H1 (cell line): ENCODE results near the gene SMIM5. TPM values are rescaled to one million over a fixed set of nuclear protein-coding genes. Genes with fewer than 3 reads are reported as not detected.

Experiments
- CTCF ChIA-PET: fragments of 300-600 bp; sonication (Branson Sonifier 250); formaldehyde crosslinking; loops from one replicate; lab custom pipeline; 2021; ENCODE audit not compliant: partially characterized antibody; lab: Charles Lee
- POLR2A ChIA-PET: fragments of 300-600 bp; sonication (Branson Sonifier 250); formaldehyde crosslinking; loops from one replicate; lab custom pipeline; 2021; ENCODE audit warnings: inconsistent platforms; ENCODE audit not compliant: partially characterized antibody; lab: Charles Lee
- DNase-seq, 2 experiments: peaks; one replicate each; pipeline versions ENCODE4 v3.0.0 to v3.0.0-alpha.2; 2010 to 2022; ENCODE audit warnings: low spot score in 2 of 2, low read depth in 1 of 2, mixed read lengths in 1 of 2
- FAIRE-seq: peaks from 2 replicates; lab custom pipeline; 2011; peaks lifted over from hg19 to GRCh38; lab: Jason Lieb, UNC
- H2AFZ ChIP-seq: 2 replicates; pipeline ENCODE4 v1.8.1; 2012; ENCODE audit warnings: low read length, inconsistent platforms
- H2AK5ac ChIP-seq: 2 replicates; pipeline ENCODE4 v1.6.1; 2013; ENCODE audit warnings: low read depth, low read length
- H2BK120ac ChIP-seq: replicated peaks from 2 replicates; pipeline ENCODE3; 2013; ENCODE audit warnings: low read depth, low read length, inconsistent platforms
- H2BK12ac ChIP-seq: 2 replicates; pipeline ENCODE4 v1.6.1; 2013; ENCODE audit warnings: low read depth, low read length
- H2BK15ac ChIP-seq: 2 replicates; pipeline ENCODE4 v1.6.1; 2013; ENCODE audit warnings: low read length
- H2BK20ac ChIP-seq: 2 replicates; pipeline ENCODE4 v1.6.1; 2013; ENCODE audit warnings: low read length
- H2BK5ac ChIP-seq: 2 replicates; pipeline ENCODE4 v1.6.1; 2013; ENCODE audit warnings: low read depth, low read length
- H3K14ac ChIP-seq: 2 replicates; pipeline ENCODE4 v1.6.1; 2013; ENCODE audit warnings: inconsistent platforms; ENCODE audit not compliant: insufficient read length
- H3K18ac ChIP-seq: 2 replicates; pipeline ENCODE4 v1.6.1; 2013; ENCODE audit warnings: low read length; ENCODE audit errors: extremely low read depth
- H3K23ac ChIP-seq: 2 replicates; pipeline ENCODE4 v1.6.1; 2013; ENCODE audit warnings: inconsistent platforms; ENCODE audit not compliant: insufficient read length
- H3K23me2 ChIP-seq: 2 replicates; pipeline ENCODE4 v1.6.1; 2013; ENCODE audit warnings: low read depth, low read length
- H3K27ac ChIP-seq: 2 replicates; pipeline ENCODE4 v1.6.1; 2011; ENCODE audit warnings: low read depth, low read length, inconsistent platforms
- H3K27me3 ChIP-seq, 4 experiments: replicated peaks in 1 of 4; 1 replicate in 1 of 4; 2 replicates in 3 of 4; pipeline versions ENCODE4 v1.6.1 to v1.8.1; 2011 to 2013; ENCODE audit warnings: low read length in 3 of 4, mild to moderate bottlenecking in 3 of 4, inconsistent platforms in 2 of 4, mixed read lengths in 2 of 4, moderate library complexity in 1 of 4; ENCODE audit not compliant: control insufficient read depth in 3 of 4, insufficient read depth in 3 of 4; ENCODE audit errors: extremely low read depth in 1 of 4
- H3K36me3 ChIP-seq, 4 experiments: 2 replicates each; pipeline versions ENCODE4 v1.6.1 to v1.8.1; 2011 to 2013; ENCODE audit warnings: mild to moderate bottlenecking in 4 of 4, low read length in 3 of 4, moderate library complexity in 2 of 4, control low read depth in 1 of 4, inconsistent platforms in 1 of 4; ENCODE audit not compliant: insufficient read depth in 4 of 4, control insufficient read depth in 2 of 4
- H3K4ac ChIP-seq: replicated peaks from 2 replicates; pipeline ENCODE3; 2013; ENCODE audit warnings: low read length, low read depth, mixed read lengths, inconsistent platforms; ENCODE audit not compliant: insufficient read length
- H3K4me1 ChIP-seq, 4 experiments: replicated peaks in 1 of 4; 1 replicate in 1 of 4; 2 replicates in 3 of 4; pipeline versions ENCODE4 v1.6.1 to v1.8.1; 2011 to 2013; ENCODE audit warnings: low read length in 3 of 4, inconsistent platforms in 2 of 4, mixed read lengths in 1 of 4; ENCODE audit not compliant: insufficient read depth in 4 of 4, control insufficient read depth in 3 of 4
- H3K4me2 ChIP-seq, 2 experiments: 2 replicates each; pipeline versions ENCODE4 v1.6.1 to v1.8.1; 2011 to 2013; ENCODE audit warnings: low read depth in 2 of 2, low read length in 2 of 2, control low read depth in 1 of 2, inconsistent platforms in 1 of 2, mild to moderate bottlenecking in 1 of 2; ENCODE audit not compliant: insufficient read depth in 1 of 2
- H3K4me3 ChIP-seq, 4 experiments: fragments of 200-600, 300-600 bp in 1 of 4; sonication (generic), shearing (Covaris generic), sonication (Bioruptor Twin) in 1 of 4; 2 replicates each; pipeline versions ENCODE4 v1.5.1 to v1.8.1; 2011 to 2016; ENCODE audit warnings: low read length in 4 of 4, low read depth in 3 of 4, control low read depth in 2 of 4, inconsistent platforms in 2 of 4, mild to moderate bottlenecking in 2 of 4, mixed read lengths in 1 of 4, moderate library complexity in 1 of 4; ENCODE audit not compliant: insufficient read depth in 2 of 4; ENCODE audit errors: extremely low read depth in 1 of 4
- H3K56ac ChIP-seq: replicated peaks from 2 replicates; pipeline ENCODE3; 2013; ENCODE audit warnings: low read depth, mild to moderate bottlenecking, mixed read lengths, low read length, inconsistent platforms; ENCODE audit not compliant: insufficient read length
- H3K79me1 ChIP-seq: 2 replicates; pipeline ENCODE4 v1.6.1; 2013; ENCODE audit warnings: low read depth, low read length, control low read depth
- H3K79me2 ChIP-seq, 2 experiments: 2 replicates each; pipeline versions ENCODE4 v1.6.1 to v1.8.1; 2012 to 2013; ENCODE audit warnings: low read length in 2 of 2, mild to moderate bottlenecking in 2 of 2, inconsistent platforms in 1 of 2; ENCODE audit not compliant: insufficient read depth in 2 of 2, control insufficient read depth in 1 of 2
- H3K9ac ChIP-seq, 4 experiments: replicated peaks in 1 of 4; 1 replicate in 1 of 4; 2 replicates in 3 of 4; pipeline versions ENCODE4 v1.6.1 to v1.8.1; 2011 to 2013; ENCODE audit warnings: low read depth in 3 of 4, low read length in 3 of 4, control low read depth in 2 of 4, mild to moderate bottlenecking in 2 of 4, moderate library complexity in 2 of 4, inconsistent platforms in 1 of 4; ENCODE audit errors: extremely low read depth in 1 of 4
- H3K9me3 ChIP-seq, 2 experiments: 2 replicates each; pipeline versions ENCODE4 v1.6.1 to v1.8.1; 2012 to 2013; ENCODE audit warnings: mild to moderate bottlenecking in 2 of 2, moderate library complexity in 2 of 2, control low read depth in 1 of 2, inconsistent platforms in 1 of 2, low read depth in 1 of 2, low read length in 1 of 2, mixed read lengths in 1 of 2; ENCODE audit not compliant: insufficient read depth in 2 of 2
- H4K20me1 ChIP-seq, 2 experiments: replicated peaks in 1 of 2; 2 replicates each; pipeline versions ENCODE3 to v1.8.1; 2011 to 2013; ENCODE audit warnings: inconsistent platforms in 2 of 2, low read length in 2 of 2, mild to moderate bottlenecking in 1 of 2; ENCODE audit not compliant: insufficient read depth in 2 of 2, control insufficient read depth in 1 of 2
- H4K5ac ChIP-seq: 2 replicates; pipeline ENCODE4 v1.6.1; 2013; ENCODE audit warnings: low read length, low read depth, mixed read lengths, inconsistent platforms; ENCODE audit not compliant: insufficient read length
- H4K8ac ChIP-seq: 2 replicates; pipeline ENCODE4 v1.8.0; 2013; ENCODE audit warnings: mild to moderate bottlenecking, moderate library complexity, low read length, inconsistent platforms; ENCODE audit not compliant: insufficient read depth; ENCODE audit errors: extremely low read depth
- H4K91ac ChIP-seq: replicated peaks from 2 replicates; pipeline ENCODE3; 2013; ENCODE audit warnings: low read length, mixed read lengths, inconsistent platforms; ENCODE audit not compliant: insufficient read length
- CHD1 ChIP-seq: IDR thresholded peaks from 2 replicates; pipeline ENCODE4 v1.6.1; 2012; ENCODE audit warnings: low read depth, low read length, improper control_type of control experiment
- CTBP2 ChIP-seq: IDR thresholded peaks from 2 replicates; pipeline ENCODE4 v1.7.0; 2011; ENCODE audit warnings: borderline replicate concordance, mild to moderate bottlenecking, moderate library complexity, mixed read lengths, low read length; ENCODE audit not compliant: insufficient read depth, insufficient read length
- EP300 ChIP-seq, 2 experiments: IDR thresholded peaks; 1 replicate in 1 of 2; 2 replicates in 1 of 2; pipeline ENCODE4 v1.6.1; 2011 to 2012; ENCODE audit warnings: low read depth in 2 of 2, low read length in 2 of 2, mild to moderate bottlenecking in 2 of 2, borderline replicate concordance in 1 of 2, inconsistent platforms in 1 of 2, moderate library complexity in 1 of 2
- GABPA ChIP-seq: IDR thresholded peaks from 2 replicates; pipeline ENCODE4 v1.6.1; 2011; ENCODE audit warnings: mild to moderate bottlenecking, low read length, moderate library complexity, borderline replicate concordance; ENCODE audit not compliant: insufficient read depth
- KDM1A ChIP-seq: fragments of 200-600, 300-600 bp; sonication (generic); IDR thresholded peaks from 2 replicates; pipeline ENCODE4 v1.7.1; 2016; ENCODE audit warnings: mild to moderate bottlenecking, low read length, borderline replicate concordance
- POU5F1 ChIP-seq: IDR thresholded peaks from 2 replicates; pipeline ENCODE4 v1.6.1; 2011; ENCODE audit warnings: low read depth, mild to moderate bottlenecking, low read length, moderate library complexity
- TAF1 ChIP-seq: IDR thresholded peaks from 2 replicates; pipeline ENCODE4 v1.6.1; 2011; ENCODE audit warnings: mild to moderate bottlenecking, low read depth, low read length
- WGBS, 2 experiments: shearing (Covaris generic) in 1 of 2; methylation state at CpG; one replicate each; pipeline versions ENCODE4 v1.1.6 to v1.1.7; 2013 to 2015; ENCODE audit warnings: low lambda C conversion rate in 2 of 2, mixed read lengths in 2 of 2, inconsistent platforms in 1 of 2, low coverage in 1 of 2, missing lambda C conversion rate in 1 of 2; ENCODE audit not compliant: insufficient replicate concordance in 2 of 2, insufficient coverage in 1 of 2, insufficient read length in 1 of 2; ENCODE audit errors: extremely low coverage in 1 of 2, missing lambda C conversion rate in 1 of 2; 5-methylcytosine and 5-hydroxymethylcytosine counted together
- polyA plus RNA-seq, 7 experiments: library from polyadenylated mRNA; depleted of rRNA in 3 of 7; stranded (reverse) in 5 of 7; unstranded in 2 of 7; fragments of >200 nt in 5 of 7; fragments of 200-250 nt in 2 of 7; gene quantifications; 1 replicate in 5 of 7; 2 replicates in 1 of 7; 4 replicates in 1 of 7; pipeline versions ENCODE4 v1.2.1 to v1.2.3, GENCODE V29; 2011 to 2013; ENCODE audit warnings: missing spikeins in 2 of 7, mixed read lengths in 2 of 7
- total RNA-seq: library from RNA; stranded (reverse); fragmentation: NEBNext Ultra II Directional; extraction: Animal tissue kit (Norgen Biotek cat#: 25700); gene quantifications from 2 replicates; pipeline ENCODE4 v1.2.1, GENCODE V29; 2021
- TF ChIP-seq, protein P1 (sequence below): IDR thresholded peaks from 2 replicates; pipeline ENCODE4 v1.6.1; 2011; ENCODE audit warnings: low read depth, mild to moderate bottlenecking, low read length; ENCODE audit not compliant: insufficient read depth
- TF ChIP-seq, protein P2 (sequence below): IDR thresholded peaks from 2 replicates; pipeline ENCODE4 v1.6.1; 2012; ENCODE audit warnings: inconsistent platforms
- TF ChIP-seq, protein P3 (sequence below), 3 experiments: IDR thresholded peaks; 1 replicate in 2 of 3; 2 replicates in 1 of 3; pipeline versions ENCODE4 v1.5.1 to v1.6.1; 2011; ENCODE audit warnings: low read length in 3 of 3, mild to moderate bottlenecking in 3 of 3, inconsistent platforms in 2 of 3, low read depth in 1 of 3, moderate library complexity in 1 of 3; ENCODE audit not compliant: insufficient read depth in 1 of 3; ENCODE audit errors: control extremely low read depth in 1 of 3

Gene SMIM5
- total and polyA plus RNA-seq, 2 of the 8 experiments (the other 6 are each of a cell fraction or from before 2014, with no cell fraction given) = not detected

DNA sequence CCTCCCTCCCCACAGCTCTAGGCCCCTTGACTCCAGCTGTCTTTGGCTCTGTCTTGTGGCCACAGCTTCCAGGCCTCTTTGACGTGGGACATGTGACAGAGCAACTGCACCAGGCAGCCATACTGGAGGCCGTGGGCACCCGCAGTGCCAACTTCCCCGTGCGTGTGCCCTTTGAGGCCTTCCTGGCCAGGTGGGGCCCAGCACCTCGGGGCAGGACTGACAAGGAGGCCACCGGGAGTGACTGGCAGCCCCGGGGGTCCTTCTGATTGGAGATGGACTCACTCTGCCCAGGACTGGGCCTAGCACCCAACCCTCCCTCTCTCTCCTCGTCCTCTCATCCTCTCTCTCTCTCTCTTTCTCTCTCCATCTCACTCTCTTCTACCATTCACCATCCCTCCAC lies 30.1 kb upstream of the SMIM5 start:
- Histone ChIP-seq H3K23ac (no peak overlapping the region), H2BK12ac (no peak overlapping the region), H3K18ac (no peak overlapping the region), H3K56ac (no peak overlapping the region), H2BK120ac (no peak overlapping the region), H3K27me3 (no peaks in the 10 kb centered on the region), H3K4me1 (no peaks in the 10 kb centered on the region; a peak in 1 of 7 replicates), H3K9ac (no peak overlapping the region), H4K91ac (no peak overlapping the region), H3K27ac (no peak overlapping the region), H4K8ac (no peak overlapping the region), H3K14ac (no peak overlapping the region), H3K79me2 (no peaks in the 10 kb centered on the region), H3K4ac (no peak overlapping the region), H2BK20ac (no peak overlapping the region), H3K23me2 (no peaks in the 10 kb centered on the region), H3K36me3 (no peaks in the 10 kb centered on the region), H2BK15ac (no peak overlapping the region), H2AK5ac (no peak overlapping the region), H3K9me3 (no peaks in the 10 kb centered on the region), H4K5ac (no peak overlapping the region), H3K79me1 (no peaks in the 10 kb centered on the region), H3K4me3 (no peak overlapping the region), H4K20me1 (peaks cover 0 to 2% of the 10 kb centered on the region in 2 experiments), H3K4me2 (no peak overlapping the region), H2BK5ac (no peak overlapping the region), H2AFZ (no peak overlapping the region)
- POLR2A ChIA-PET = interaction anchor here (2.7 to 3.7 kb wide), 2 partner anchors 9 to 16 kb away, joined by 7 to 19 read pairs; no protein-coding TSS in a partner anchor
- DNase-seq (no peak), FAIRE-seq (no peak)
- CTCF ChIA-PET = interaction anchor here (0.7 to 59.2 kb wide), 10 partner anchors 9 to 173 kb away, joined by 3 to 2200 read pairs (median 10); partner anchors contain the start of genes RECQL5, SAP30BP, SMIM5 and TMEM94
- 88 to 89% methylated on average over 1 to 9 of the region's 9 CpGs for WGBS, 2 experiments
- no peak for TF ChIP-seq POU5F1
- TF ChIP-seq, protein P1, sequence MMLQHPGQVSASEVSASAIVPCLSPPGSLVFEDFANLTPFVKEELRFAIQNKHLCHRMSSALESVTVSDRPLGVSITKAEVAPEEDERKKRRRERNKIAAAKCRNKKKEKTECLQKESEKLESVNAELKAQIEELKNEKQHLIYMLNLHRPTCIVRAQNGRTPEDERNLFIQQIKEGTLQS = no peak
- no peak for TF ChIP-seq EP300 (IDR thresholded peaks at IDR 0.05; ENCODE audit: borderline replicate concordance in 1 of 2, low read depth in 2 of 2, low read length in 2 of 2)
- TF ChIP-seq KDM1A = no peak
- no peak for TF ChIP-seq CHD1
- TF ChIP-seq CTBP2 = no peak
- TF ChIP-seq, protein P2, sequence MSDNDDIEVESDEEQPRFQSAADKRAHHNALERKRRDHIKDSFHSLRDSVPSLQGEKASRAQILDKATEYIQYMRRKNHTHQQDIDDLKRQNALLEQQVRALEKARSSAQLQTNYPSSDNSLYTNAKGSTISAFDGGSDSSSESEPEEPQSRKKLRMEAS = no peak
- TF ChIP-seq GABPA = no peak
- TF ChIP-seq TAF1 = no peak
- TF ChIP-seq, protein P3, sequence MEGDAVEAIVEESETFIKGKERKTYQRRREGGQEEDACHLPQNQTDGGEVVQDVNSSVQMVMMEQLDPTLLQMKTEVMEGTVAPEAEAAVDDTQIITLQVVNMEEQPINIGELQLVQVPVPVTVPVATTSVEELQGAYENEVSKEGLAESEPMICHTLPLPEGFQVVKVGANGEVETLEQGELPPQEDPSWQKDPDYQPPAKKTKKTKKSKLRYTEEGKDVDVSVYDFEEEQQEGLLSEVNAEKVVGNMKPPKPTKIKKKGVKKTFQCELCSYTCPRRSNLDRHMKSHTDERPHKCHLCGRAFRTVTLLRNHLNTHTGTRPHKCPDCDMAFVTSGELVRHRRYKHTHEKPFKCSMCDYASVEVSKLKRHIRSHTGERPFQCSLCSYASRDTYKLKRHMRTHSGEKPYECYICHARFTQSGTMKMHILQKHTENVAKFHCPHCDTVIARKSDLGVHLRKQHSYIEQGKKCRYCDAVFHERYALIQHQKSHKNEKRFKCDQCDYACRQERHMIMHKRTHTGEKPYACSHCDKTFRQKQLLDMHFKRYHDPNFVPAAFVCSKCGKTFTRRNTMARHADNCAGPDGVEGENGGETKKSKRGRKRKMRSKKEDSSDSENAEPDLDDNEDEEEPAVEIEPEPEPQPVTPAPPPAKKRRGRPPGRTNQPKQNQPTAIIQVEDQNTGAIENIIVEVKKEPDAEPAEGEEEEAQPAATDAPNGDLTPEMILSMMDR (IDR thresholded peaks at IDR 0.05; ENCODE audit: control extremely low read depth in 1 of 3, insufficient read depth in 1 of 3, low read depth in 1 of 3, low read length in 3 of 3) = no peak
